Uterus (tissue), 2 donors: ENCODE results near the gene WDR47.

Source experiments
- CTCF ChIP-seq, 4 experiments: fragments of 200-600 bp in 2 of 4; fragments of 450-650 bp in 2 of 4; sonication (generic) in 2 of 4; IDR thresholded peaks; one replicate each; pipeline ENCODE4 v1.5.1; 2016 to 2019; ENCODE audit warnings: antibody characterized with exemption in 4 of 4, mild to moderate bottlenecking in 2 of 4, moderate library complexity in 1 of 4
- POLR2A ChIP-seq, 2 donors: fragments of 450-650 bp; IDR thresholded peaks; one replicate each; pipeline ENCODE4 v1.6.1; 2016; ENCODE audit warnings: antibody characterized with exemption in 2 of 2, mild to moderate bottlenecking in 1 of 2, moderate library complexity in 1 of 2

- TF ChIP-seq CTCF (IDR thresholded peaks at IDR 0.05) (no peak), POLR2A (IDR thresholded peaks at IDR 0.05) (no peak)
These were observed 42.9 kb upstream of the WDR47 start for GRCh38 chr1:109084563-109085517.
